Measurements from ENCODE around the gene KLC4.

KLC4 gene

DNA sequence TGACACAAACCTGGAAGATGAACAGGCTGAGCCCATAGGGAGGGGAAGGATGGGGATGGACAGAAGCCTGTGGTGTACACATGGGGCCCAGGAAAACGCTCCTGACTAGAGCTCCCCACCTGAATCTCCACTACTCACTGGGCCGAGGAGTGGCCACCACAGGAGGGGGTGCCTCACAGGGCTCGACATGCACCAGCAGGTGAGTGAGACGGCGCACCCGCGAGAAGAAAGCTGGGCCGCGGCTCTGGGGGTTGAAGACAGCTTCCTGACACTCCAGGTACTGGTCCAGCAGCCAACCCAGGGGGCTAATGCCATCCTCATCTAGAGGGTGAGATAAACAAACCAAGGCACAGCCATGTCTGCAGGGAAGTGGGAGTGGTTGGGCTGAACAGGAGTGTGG, 16.1 kb upstream of the KLC4 start:
- DNase-seq (ENCODE audit: low read depth in 2 of 2), result no peak
- no peak overlapping the region for H3K4me3 ChIP-seq (replicated peaks in 1 of 2; ENCODE audit: low read depth in 2 of 2, low read length in 2 of 2)
- TF ChIP-seq, protein P1, sequence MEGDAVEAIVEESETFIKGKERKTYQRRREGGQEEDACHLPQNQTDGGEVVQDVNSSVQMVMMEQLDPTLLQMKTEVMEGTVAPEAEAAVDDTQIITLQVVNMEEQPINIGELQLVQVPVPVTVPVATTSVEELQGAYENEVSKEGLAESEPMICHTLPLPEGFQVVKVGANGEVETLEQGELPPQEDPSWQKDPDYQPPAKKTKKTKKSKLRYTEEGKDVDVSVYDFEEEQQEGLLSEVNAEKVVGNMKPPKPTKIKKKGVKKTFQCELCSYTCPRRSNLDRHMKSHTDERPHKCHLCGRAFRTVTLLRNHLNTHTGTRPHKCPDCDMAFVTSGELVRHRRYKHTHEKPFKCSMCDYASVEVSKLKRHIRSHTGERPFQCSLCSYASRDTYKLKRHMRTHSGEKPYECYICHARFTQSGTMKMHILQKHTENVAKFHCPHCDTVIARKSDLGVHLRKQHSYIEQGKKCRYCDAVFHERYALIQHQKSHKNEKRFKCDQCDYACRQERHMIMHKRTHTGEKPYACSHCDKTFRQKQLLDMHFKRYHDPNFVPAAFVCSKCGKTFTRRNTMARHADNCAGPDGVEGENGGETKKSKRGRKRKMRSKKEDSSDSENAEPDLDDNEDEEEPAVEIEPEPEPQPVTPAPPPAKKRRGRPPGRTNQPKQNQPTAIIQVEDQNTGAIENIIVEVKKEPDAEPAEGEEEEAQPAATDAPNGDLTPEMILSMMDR (IDR thresholded peaks at IDR 0.05; ENCODE audit: low read depth, low read length), result no peak

DNA sequence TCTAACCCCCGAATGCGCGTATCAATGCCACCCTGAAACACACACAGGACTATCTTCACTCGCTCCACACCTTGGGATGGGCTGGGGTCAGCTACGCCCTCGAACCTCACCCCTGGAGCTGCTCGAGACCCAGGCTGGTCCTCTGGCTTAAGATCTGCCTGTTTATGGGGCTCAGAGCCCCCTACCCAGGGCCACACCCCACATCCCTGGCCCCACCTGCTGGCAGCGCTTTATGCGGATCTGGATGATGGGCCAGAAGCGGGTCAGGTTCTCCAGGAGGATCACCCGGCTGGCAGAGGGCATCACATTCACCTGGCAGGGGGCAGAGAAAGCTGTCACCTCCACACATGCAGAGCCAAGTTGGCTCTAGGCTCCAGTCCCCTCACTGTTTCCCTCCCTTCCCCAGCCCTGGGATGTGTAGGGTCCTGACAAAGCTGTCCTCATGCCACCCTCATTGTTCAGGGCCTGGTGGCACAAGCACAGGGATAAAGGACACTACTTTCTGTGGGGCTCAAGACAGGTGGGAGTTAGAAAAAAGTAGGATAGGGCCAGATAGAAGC, 14.0 kb upstream of the KLC4 start:
- TF ChIP-seq, protein P1 (IDR thresholded peaks at IDR 0.05; ENCODE audit: low read depth, low read length), result no peak
- H3K4me3 ChIP-seq (replicated peaks in 1 of 2; ENCODE audit: low read depth in 2 of 2, low read length in 2 of 2), result no peak overlapping the region
- no peak for DNase-seq (ENCODE audit: low read depth in 2 of 2)

DNA sequence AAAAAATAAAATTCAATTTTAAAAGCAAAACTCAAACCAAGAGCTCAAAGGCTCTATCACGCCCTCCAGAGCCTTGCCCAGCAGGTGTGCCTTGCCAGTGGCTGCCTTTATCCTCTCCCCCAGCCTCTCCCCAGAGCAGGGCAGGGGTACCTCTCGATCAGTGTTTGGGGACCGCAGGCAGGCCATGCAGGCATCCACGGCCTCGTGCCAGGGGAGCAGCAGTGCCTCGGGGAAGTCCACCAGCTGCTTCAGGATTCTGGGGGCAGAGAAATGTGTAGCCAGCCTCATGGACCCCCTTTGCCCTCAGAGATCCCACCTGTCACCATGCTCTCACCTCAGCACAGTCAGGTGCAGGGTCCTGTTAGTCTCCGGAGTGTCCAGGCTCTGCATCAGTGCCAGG, 11.4 kb upstream of the KLC4 start:
- DNase-seq (ENCODE audit: low read depth in 2 of 2), result no peak
- TF ChIP-seq, protein P1 (IDR thresholded peaks at IDR 0.05; ENCODE audit: low read depth, low read length), result no peak
- H3K4me3 ChIP-seq (replicated peaks in 1 of 2; ENCODE audit: low read depth in 2 of 2, low read length in 2 of 2), result no peak overlapping the region

DNA sequence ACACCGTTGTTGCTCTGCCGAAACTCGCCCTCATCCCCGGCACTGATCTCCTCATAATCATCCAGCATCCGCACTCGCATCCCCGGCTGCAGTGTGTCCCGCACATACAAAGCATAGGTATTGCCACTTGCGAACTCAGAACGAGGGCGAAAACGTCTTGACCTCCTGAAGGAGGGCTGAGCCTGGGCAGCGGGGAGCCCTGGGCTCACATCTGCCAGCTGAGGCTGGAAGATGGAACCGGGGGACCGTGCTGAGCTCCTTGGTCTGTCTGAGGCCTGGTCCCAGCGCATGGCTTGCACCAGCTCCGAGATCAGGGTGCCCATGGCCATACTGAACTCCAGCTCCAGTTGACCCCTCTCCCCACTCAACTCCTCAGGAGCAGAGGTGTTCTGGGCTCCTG, 8.4 kb upstream of the KLC4 start:
- no peak overlapping the region for H3K4me3 ChIP-seq (replicated peaks in 1 of 2; ENCODE audit: low read depth in 2 of 2, low read length in 2 of 2)
- TF ChIP-seq, protein P1 (IDR thresholded peaks at IDR 0.05; ENCODE audit: low read depth, low read length), result no peak
- no peak for DNase-seq (ENCODE audit: low read depth in 2 of 2)

DNA sequence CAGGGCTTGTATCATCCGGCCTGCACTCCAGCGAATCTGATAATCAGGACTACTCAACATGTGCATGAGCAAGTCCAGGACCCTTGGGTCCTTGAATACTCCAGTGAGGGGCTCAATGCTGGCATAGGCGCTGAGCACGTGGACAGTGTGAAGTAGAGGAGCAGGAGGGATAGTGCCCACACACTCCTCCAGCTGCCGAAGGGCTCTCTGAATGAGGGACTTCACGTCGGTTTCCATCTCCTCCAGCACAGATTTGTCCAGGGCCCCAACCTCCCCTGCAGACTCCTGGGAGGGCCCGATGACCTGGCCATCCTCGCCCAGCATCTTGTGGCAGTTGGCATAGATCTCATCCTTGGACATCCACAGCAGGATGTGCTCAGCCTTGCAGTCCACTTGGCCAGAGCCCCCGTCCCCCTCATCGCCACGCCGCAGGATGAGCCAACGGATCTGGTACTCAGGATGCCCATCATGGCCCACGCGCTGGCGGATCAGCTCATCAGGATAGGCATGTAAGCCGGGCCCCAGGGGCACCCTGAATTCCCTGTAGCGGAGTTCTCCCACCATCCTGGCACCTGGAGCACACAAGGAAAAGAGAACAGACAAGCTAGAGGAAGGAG, 7.1 kb upstream of the KLC4 start:
- TF ChIP-seq, protein P1 (IDR thresholded peaks at IDR 0.05; ENCODE audit: low read depth, low read length), result no peak
- H3K4me3 ChIP-seq (replicated peaks in 1 of 2; ENCODE audit: low read depth in 2 of 2, low read length in 2 of 2), result peak overlapping the region; percentile 85 to 89
- no peak for DNase-seq (ENCODE audit: low read depth in 2 of 2)

DNA sequence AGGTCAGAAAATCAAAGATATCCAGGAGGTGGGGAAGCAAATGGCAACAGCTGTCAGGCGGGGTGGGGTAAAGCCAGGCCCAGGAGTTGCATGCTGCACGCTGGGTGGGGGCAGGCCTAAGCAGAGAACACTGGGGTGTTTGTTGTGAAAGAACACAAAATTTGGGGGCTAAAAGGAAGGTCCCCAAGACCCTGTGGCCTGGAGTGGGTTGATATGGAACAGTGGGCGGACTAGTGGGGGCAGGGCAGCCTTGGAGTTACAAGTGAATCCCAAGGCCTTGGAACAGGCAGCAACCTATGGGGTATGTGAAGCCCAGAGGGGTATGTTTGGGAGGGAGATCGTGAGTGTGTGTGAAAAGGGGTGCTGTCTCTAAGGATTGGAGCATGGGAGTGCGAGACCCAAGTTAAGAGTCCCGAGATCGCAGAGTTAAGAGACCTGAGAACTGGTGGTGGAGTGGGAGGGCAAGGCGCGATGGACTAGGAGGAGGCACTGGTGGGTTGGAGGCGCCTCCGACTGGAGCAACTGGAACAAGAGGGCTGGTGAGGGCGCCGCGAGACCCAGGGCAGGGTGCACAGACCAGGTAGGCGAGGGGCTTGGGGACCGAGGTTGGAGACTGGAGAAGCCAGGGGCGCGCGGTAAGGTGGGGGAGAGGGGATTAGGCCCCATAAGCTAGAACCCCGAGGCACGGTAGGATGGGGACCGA, 6.4 kb upstream of the KLC4 start:
- H3K4me3 ChIP-seq (replicated peaks in 1 of 2; ENCODE audit: low read depth in 2 of 2, low read length in 2 of 2), result peak overlapping the region; percentile 85 to 89
- DNase-seq (ENCODE audit: low read depth in 2 of 2), result peak; percentile 26 to 40
- TF ChIP-seq, protein P1 (IDR thresholded peaks at IDR 0.05; ENCODE audit: low read depth, low read length), result no peak
